ENCODE measurements around the gene COX19.
"Not testable (repeated sequence)": the region's sequence is repeated elsewhere in the genome, so short reads cannot be mapped to it uniquely, and the experiment has no call there.

COX19 gene

DNA sequence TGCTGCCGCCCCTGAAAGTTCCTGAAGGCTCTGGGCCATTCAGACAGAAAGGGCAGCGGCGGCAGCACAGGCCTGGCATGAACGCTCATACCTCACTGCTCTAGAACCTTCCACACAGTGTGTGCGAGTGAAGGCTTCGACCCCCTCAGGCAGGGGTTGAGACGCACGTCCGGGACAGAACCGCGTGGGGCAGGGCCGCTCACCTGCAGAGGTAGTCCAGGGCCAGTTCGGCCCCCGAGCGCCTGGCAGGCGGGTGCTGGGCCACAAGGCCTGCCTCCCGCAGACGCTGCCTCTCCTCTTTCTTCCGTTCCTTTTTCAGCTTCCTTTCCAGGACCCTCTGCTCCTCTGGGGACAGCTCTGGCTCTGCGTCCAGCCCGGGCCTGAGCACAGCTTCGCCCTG lies 34.4 kb upstream of the COX19 start:
- no peak for DNase-seq

DNA sequence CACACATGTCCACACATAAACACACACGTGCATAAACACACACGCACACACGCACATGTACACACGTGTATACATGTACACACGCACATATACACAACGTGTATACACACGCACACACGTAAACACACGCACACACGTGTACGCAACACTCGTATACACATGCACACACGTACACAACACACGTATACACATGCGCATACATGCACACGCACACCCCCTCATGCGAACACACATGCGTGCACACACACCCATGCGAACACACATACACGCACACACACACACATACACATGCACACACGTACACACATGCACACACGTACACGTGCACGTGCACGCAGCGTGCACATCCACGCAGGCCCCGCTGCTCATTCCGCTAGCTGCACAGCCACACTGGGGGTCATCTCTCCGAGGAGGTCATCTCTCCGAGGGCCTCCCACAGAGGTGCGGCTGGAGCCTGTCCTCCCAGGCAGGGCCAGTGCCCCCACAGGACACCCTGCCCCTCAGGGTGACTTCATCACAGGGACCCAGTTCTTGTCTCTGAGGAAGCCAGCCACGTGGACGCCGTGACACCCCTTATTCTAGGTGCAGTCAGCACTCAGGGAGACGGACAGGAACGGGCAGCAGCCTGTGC lies 33.5 kb upstream of the COX19 start:
- no peak for DNase-seq

DNA sequence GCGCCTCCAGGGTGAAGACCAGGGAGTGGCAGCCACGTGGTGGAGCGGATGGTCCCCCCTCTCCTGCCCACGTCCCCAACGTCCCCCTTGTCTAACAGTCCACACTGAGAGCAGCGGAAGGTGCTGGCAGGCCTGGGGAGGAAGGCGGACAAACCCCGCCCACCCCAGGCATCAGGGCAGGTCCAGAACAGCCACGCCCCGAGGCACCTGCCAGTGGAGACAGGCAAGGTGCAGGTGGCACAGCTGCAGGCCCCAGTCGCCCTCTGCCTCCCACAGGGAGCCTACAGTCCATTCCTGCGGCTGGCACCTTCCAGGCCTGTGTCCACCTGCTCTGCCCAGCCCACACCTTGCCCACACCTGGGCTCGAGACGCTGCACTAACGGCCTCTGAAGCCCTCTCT lies 32.6 kb upstream of the COX19 start:
- no peak for DNase-seq

GRCh38 chr7:1005303-1005702 lies 30.0 kb upstream of the COX19 start:
- DNase-seq, result no peak

- no peak for DNase-seq
Measured at GRCh38 chr7:1004018-1004852, 28.9 kb upstream of the COX19 start.

GRCh38 chr7:1002445-1002844 lies 27.1 kb upstream of the COX19 start:
- not testable (repeated sequence) for DNase-seq

- DNase-seq, result not testable (repeated sequence)
Measured at GRCh38 chr7:1002026-1002425, 26.7 kb upstream of the COX19 start.

DNA sequence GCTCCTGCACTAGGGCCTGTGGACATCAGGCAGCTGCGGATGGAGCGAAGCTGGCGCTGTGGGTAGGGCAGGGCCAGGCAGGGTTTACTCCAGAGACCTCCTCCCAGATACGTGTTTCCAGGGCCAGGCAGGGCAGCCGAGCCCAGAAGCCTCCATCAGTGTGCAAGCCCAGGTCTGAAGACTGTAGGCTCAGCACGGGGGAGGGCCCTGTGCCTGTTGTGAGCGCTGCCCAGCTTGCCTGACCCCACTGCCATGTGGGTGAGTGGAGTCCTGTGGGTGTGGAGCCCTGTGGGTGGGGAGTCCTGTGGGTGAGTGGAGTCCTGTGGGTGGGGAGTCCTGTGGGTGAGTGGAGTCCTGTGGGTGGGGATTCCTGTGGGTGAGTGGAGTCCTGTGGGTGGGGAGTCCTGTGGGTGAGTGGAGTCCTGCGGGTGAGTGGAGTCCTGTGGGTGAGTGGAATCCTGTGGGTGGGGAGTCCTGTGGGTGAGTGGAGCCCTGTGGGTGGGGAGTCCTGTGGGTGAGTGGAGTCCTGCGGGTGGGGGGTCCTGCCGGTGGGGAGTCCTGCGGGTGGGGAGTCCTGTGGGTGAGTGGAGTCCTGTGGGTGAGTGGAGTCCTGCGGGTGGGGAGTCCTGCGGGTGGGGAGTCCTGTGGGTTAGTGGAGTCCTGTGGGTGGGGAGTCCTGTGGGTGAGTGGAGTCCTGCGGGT lies 25.9 kb upstream of the COX19 start:
- not testable (repeated sequence) for DNase-seq

DNA sequence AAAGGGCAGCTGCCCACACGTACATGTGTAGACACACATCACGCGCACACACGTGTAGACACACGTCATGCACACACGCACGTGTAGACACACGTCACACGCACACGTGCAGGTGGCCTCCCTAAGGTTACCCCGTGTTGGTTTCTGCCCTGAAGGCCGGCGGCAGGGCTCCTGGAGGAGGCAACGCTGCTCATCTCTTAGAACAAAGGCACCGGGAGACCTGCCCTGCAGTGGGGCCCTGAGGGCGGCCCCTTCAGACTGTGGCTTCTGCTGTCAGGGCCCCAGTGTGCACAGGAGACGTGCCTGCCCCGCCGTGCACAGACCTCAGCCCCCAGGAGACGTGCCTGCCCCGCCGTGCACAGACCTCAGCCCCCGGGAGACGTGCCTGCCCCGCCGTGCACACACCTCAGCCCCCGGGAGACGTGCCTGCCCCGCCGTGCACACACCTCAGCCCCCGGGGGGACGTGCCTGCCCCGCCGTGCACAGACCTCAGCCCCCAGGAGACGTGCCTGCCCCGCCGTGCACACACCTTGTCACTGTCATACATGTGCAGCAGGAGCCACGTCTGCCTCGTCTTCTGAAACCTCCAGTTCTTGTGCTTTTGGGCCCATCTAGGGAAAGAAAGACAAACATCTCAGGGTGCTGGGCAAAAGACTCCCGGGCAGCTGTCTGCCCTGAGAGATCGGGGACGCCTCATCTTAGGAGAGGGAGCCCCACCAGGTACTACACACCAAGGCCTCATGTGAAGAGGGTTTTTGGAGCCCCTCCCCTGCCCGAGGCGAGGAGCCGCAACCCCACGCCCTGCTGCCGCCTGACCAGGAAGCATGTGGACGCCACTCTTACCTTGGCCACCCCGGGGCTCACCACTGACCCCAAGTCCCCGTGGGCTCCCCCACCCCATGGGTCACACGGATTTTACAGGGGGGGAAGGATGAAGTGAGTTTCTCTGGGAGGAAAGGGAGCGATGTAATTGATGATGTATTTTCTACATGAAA lies 24.9 kb upstream of the COX19 start:
- no peak for DNase-seq

DNA sequence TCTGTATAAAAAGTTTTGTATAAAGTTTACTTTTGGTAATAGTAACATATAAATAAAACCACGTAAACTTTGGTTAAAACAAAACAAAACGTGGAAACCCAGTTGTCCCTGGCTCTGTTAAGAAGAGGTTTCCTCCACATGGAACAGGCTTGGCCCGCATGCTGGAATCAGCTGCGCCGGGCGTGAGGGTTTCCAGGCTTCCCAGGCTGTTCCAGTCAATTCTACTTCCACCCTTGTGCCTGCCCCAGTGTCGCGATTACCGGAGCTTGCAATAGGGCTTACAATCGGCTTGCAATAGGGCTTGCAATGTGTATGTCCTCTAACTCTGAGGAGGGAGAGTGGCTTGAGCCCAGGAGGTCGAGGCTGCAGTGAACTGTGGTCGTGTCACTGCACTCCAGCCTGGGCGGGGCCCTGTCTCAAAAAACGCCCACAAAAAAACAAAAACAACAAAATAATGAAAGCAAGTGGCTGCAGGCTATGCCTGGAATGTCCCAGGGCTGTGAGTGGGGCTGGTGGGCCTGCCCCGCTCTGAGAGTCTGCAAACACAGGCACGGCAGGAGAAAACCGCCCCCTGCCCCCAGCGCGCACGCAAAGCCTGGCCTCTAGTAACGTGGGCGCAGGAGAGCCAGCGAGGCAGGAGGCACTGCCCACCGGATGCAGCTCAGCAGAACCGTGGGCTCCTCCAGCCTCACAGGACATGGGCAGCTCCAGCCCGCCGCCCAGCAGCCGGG lies 24.0 kb upstream of the COX19 start:
- no peak for DNase-seq

GRCh38 chr7:997404-998395 lies 22.4 kb upstream of the COX19 start:
- no peak for DNase-seq

DNA sequence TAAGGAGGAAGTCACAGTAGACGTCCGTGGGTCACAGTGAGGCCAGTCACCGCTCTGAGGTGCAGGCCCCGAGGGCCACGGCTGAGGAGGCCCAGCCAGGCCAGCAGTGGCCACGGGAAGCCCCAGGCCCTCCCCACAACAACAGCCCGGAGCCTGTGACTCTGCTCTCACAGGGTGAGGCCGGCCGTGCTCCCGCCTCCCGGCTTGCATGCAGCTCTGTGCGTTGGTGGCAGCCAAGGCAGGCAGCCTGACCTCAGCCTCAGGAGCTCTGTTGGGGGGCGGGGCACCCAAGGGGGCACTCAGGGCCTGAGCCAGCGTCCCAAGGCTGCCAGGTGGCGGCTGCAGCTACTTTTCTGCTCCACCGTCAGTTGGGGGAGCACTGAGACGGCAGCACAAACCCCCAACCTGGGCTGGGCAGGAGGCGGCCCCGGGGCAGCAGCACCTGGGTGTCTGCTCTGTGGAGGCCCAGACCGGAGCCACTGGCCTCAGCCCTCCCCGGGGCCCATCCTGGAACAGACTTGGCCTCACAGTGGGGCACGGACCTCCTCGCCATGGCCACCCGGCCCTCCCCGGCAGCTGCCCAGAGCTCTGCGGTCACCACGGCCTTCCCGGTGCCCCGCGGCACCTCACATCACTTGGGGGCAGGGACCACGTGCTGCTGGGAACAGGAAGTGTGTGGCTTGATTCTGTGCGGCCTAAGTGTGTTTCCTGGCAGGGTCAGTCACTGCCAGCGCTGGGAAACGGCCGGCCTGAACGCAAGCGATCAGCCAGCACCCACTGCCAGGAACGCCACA lies 20.9 kb upstream of the COX19 start:
- no peak for DNase-seq

DNA sequence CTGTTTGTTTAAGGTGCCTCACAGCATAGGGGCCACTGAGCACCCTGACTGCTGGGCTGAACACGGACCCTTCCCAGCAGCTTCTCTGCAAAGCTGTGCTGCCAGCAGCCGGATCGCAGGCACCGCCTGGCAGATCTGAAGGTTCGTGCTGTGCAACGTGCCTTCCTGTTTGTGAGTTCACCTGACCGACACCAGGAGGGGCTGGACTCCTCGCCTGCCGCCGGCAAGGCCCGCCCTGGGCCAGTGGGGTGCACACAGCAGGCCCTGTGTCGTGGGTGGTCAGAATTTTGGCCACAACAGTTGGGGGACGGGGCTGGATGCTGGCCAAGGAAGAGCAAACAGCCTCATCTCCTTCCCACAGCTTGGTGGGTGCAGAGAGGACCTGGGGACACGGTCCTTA lies 20.2 kb upstream of the COX19 start:
- DNase-seq, result no peak

- no peak for DNase-seq
Measured at GRCh38 chr7:994592-995308, 19.4 kb upstream of the COX19 start.

GRCh38 chr7:992709-993607 lies 17.6 kb upstream of the COX19 start:
- peak; percentile 96 for DNase-seq

DNA sequence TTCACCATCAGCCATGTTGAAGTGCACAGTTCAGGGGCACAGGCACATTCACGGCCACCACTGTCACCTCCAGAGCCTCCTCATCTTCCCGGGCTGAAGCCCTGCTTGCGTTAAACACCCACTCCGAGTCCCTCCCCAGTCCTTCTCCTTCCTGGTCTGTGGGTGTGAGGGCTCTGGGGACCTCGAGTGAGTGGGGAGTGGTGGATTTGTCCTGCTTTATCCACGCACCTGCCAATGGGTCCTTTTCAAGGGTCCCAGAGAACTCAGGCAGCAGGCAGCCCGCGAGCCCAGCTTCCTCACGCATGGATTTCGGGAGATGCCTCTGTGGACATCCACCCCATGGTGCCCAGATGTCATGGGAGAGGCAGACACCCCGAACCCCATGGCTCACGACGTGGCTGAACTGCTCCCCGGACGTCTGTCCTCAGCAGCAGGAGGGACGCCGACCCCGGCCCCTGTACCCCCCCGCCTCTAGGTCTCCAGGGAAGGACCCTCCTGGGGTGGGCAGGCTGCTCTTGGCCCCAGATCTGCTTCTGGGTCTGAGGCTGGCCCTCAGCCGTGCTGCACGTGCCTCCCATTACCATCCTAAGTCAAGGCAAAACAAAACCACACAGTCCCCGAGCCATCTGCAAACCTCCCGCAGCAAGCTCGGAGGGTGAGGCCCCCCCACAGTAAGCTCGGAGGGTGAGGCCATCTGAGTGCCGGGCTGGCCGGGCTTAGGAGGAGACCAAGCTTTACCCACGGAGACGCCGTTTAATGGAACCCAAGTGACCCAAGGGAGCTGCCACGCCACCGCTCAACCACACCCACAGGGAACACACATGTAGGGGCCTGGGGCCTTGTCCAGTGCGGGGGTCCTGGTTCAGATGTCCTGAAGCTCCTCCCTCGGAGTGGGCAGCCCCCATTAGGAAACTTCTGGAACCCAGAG lies 16.6 kb upstream of the COX19 start:
- DNase-seq, result no peak

Measured in activated CD8-positive, alpha-beta memory T cell treated with anti-CD3 and anti-CD28 coated beads, Interleukin-2, amount 50 U/mL, for 4 hours (primary cell).